Stimulated activated naive B cell treated with anti-CD40 and anti-IgM and Interleukin-4, amounts not matched to agents 10 μg/mL and 1 μg/mL and 100 μg/mL, for 72 hours (primary cell): ENCODE results near the gene ROBO1.

Experiments
- ATAC-seq, 2 donors: fragments of 150-1000 bp; cut with Tn5 transposase; replicated peaks; 2 replicates each; pipeline ENCODE4 v1.10.0; 2021; ENCODE audit warnings: moderate library complexity in 1 of 2
- DNase-seq: peaks from one replicate; pipeline ENCODE4 v3.0.0; 2021
- H3K27ac Mint-ChIP-seq: one replicate; pipeline ENCODE4 v1.8.0; 2022; ENCODE audit warnings: mild to moderate bottlenecking, mixed read lengths
- H3K27me3 Mint-ChIP-seq, 2 donors: one replicate each; pipeline ENCODE4 v1.8.0; 2022; ENCODE audit warnings: mixed read lengths in 2 of 2
- H3K36me3 Mint-ChIP-seq, 2 donors: one replicate each; pipeline ENCODE4 v1.8.0; 2022; ENCODE audit warnings: mixed read lengths in 2 of 2, mild to moderate bottlenecking in 1 of 2
- H3K4me1 Mint-ChIP-seq, 2 donors: one replicate each; pipeline ENCODE4 v1.8.0; 2022; ENCODE audit warnings: mixed read lengths in 2 of 2, mild to moderate bottlenecking in 1 of 2
- H3K4me3 Mint-ChIP-seq, 2 donors: one replicate each; pipeline ENCODE4 v1.8.0; 2022; ENCODE audit warnings: mild to moderate bottlenecking in 2 of 2, mixed read lengths in 2 of 2, moderate library complexity in 1 of 2
- H3K9me3 Mint-ChIP-seq, 2 donors: one replicate each; pipeline ENCODE4 v1.8.0; 2022; ENCODE audit warnings: mixed read lengths in 2 of 2, mild to moderate bottlenecking in 1 of 2

Gene ROBO1

GRCh38 chr3:78880603-78881461 is 887.0 kb downstream of the ROBO1 start:
- ATAC-seq, result no peak
- H3K27ac Mint-ChIP-seq, result no peak overlapping the region

GRCh38 chr3:78879295-78879860 is 888.4 kb downstream of the ROBO1 start:
- DNase-seq (no peak), ATAC-seq (no peak)
- Mint-ChIP-seq H3K4me1 (no peaks in the 10 kb centered on the region), H3K4me3 (no peak overlapping the region), H3K9me3 (no peaks in the 10 kb centered on the region), H3K27ac (no peak overlapping the region), H3K36me3 (no peaks in the 10 kb centered on the region), H3K27me3 (no peaks in the 10 kb centered on the region)

More at GRCh38 chr3:78880603-78881461, 887.0 kb downstream of the ROBO1 start:
- no peak overlapping the region for H3K4me3 Mint-ChIP-seq
- no peaks in the 10 kb centered on the region for H3K9me3 Mint-ChIP-seq
- no peaks in the 10 kb centered on the region for H3K36me3 Mint-ChIP-seq
- no peak for DNase-seq
- H3K4me1 Mint-ChIP-seq, result no peaks in the 10 kb centered on the region
- no peaks in the 10 kb centered on the region for H3K27me3 Mint-ChIP-seq

DNA sequence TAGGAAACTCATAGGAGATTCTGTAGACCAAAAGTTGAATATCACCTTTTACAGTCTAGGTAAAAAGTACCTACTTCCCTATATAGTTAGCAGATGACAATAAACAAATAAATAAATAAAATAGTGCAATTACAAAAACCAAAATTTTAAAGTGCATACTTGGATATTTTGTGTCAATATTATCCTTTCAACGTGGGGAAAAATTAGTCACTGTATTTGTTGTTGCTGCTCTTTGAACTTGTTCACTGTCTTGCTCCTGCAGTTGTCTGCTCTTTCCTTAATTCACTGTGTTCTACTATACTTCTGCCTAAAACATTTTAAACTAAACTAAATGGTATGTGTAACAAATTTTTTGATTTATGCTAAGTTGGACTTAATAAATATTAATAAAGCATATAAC is 889.0 kb downstream of the ROBO1 start:
- no peak overlapping the region for H3K4me3 Mint-ChIP-seq
- no peak for ATAC-seq
- H3K27me3 Mint-ChIP-seq, result no peaks in the 10 kb centered on the region
- H3K36me3 Mint-ChIP-seq, result no peaks in the 10 kb centered on the region
- no peak overlapping the region for H3K27ac Mint-ChIP-seq
- no peaks in the 10 kb centered on the region for H3K9me3 Mint-ChIP-seq
- H3K4me1 Mint-ChIP-seq, result no peaks in the 10 kb centered on the region
- DNase-seq, result no peak

- H3K36me3 Mint-ChIP-seq, result no peaks in the 10 kb centered on the region
- no peaks in the 10 kb centered on the region for H3K27me3 Mint-ChIP-seq
- H3K4me3 Mint-ChIP-seq, result no peak overlapping the region
- H3K4me1 Mint-ChIP-seq, result no peaks in the 10 kb centered on the region
- ATAC-seq, result no peak
- H3K9me3 Mint-ChIP-seq, result no peaks in the 10 kb centered on the region
- no peak overlapping the region for H3K27ac Mint-ChIP-seq
- no peak for DNase-seq
Observed at GRCh38 chr3:78878011-78878410, 889.8 kb downstream of the ROBO1 start.

- H3K27me3 Mint-ChIP-seq, result no peaks in the 10 kb centered on the region
- no peaks in the 10 kb centered on the region for H3K4me1 Mint-ChIP-seq
- ATAC-seq (no peak), DNase-seq (no peak)
- no peak overlapping the region for H3K27ac Mint-ChIP-seq
- H3K9me3 Mint-ChIP-seq, result no peaks in the 10 kb centered on the region
- no peak overlapping the region for H3K4me3 Mint-ChIP-seq
- no peaks in the 10 kb centered on the region for H3K36me3 Mint-ChIP-seq
Observed at GRCh38 chr3:78875851-78876250, 891.9 kb downstream of the ROBO1 start.

DNA sequence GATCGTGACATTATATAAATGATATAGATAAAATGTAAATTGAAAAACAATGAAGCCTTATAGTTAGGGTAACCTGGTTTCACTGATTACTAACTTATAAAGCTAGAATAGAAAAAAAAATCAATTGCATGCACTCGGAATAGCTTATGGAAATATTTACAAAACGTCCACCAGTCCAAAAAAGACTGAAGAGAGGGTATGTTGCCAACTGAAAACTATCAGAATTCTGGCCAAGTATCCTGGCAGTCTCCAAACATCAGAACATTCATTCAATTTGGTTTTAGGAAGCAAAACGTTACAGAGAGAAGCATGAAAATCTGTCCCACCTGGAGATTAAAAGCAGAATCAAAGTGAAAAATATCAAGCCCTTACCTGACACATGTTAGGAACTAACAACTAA is 892.4 kb downstream of the ROBO1 start:
- H3K4me1 Mint-ChIP-seq, result no peaks in the 10 kb centered on the region
- H3K36me3 Mint-ChIP-seq, result no peaks in the 10 kb centered on the region
- H3K27me3 Mint-ChIP-seq, result no peaks in the 10 kb centered on the region
- H3K27ac Mint-ChIP-seq, result no peak overlapping the region
- no peak overlapping the region for H3K4me3 Mint-ChIP-seq
- H3K9me3 Mint-ChIP-seq, result no peaks in the 10 kb centered on the region
- ATAC-seq, result no peak
- DNase-seq, result no peak

DNA sequence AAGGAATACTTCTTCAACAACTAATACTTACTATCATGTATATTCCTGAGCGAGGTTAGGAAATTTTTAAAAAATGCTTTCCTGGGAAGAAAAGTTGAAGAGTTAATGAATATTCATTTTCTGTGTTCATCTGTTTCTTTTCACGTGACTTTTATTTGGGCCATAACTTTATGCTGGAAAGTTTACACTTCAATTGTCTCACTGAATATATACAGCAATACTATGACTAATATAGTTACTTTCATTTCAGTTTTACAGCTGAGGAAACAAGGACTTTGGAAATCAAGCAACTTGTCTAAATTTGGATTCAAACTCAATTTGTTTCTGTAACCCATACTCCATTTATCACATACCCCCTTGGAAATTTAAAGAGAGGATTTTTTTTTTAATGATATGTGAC is 894.2 kb downstream of the ROBO1 start:
- H3K4me1 Mint-ChIP-seq, result no peaks in the 10 kb centered on the region
- H3K27me3 Mint-ChIP-seq, result no peaks in the 10 kb centered on the region
- no peak overlapping the region for H3K4me3 Mint-ChIP-seq
- no peaks in the 10 kb centered on the region for H3K36me3 Mint-ChIP-seq
- ATAC-seq (no peak), DNase-seq (no peak)
- no peak overlapping the region for H3K27ac Mint-ChIP-seq
- no peaks in the 10 kb centered on the region for H3K9me3 Mint-ChIP-seq

GRCh38 chr3:78872195-78872594 is 895.6 kb downstream of the ROBO1 start:
- H3K36me3 Mint-ChIP-seq, result no peaks in the 10 kb centered on the region
- no peaks in the 10 kb centered on the region for H3K27me3 Mint-ChIP-seq
- H3K4me1 Mint-ChIP-seq, result no peaks in the 10 kb centered on the region
- no peak overlapping the region for H3K4me3 Mint-ChIP-seq
- H3K9me3 Mint-ChIP-seq, result no peaks in the 10 kb centered on the region
- DNase-seq (no peak), ATAC-seq (no peak)
- H3K27ac Mint-ChIP-seq, result no peak overlapping the region

DNA sequence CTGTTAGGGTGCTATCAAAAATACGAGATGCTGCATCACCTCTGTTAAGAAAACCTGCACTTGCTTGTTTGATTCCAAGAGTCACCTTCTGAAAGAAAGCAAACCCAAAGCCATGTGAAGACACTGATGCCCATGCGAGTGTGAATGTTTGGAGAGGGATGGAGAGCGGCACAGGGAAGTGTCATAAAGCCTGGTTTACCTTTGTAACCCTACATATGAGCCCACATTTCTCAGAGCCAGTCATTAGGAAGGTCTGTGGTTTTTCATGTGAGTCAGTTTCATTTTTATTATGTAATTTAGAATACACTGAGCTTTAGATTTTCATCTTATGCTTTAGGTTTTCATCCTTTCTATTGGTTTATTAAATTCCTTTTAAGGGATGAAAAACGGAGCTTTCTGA is 896.8 kb downstream of the ROBO1 start:
- Mint-ChIP-seq H3K4me1 (no peaks in the 10 kb centered on the region), H3K36me3 (no peaks in the 10 kb centered on the region), H3K4me3 (no peak overlapping the region), H3K27ac (no peak overlapping the region), H3K27me3 (no peaks in the 10 kb centered on the region), H3K9me3 (no peaks in the 10 kb centered on the region)
- no peak for DNase-seq
- ATAC-seq, result no peak

DNA sequence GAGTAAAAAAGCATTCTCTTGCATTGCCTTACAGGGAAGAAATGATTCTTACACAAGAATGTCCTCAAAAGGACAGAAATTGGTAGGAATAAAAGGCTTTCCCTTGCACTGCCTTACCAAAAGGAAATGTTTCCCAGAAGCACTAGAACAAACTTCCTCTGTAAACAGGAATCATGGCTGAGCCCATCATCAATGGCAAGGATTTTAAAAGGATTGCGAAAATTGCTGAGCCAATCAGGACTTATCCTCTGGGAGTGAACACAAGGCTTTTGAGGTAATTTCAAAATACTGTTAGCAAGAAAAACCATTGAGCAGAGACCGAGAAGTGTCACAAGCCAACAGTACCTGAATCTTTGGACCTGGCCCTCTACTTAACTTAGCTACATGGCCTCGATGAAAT is 897.3 kb downstream of the ROBO1 start:
- no peak overlapping the region for H3K27ac Mint-ChIP-seq
- H3K4me1 Mint-ChIP-seq, result no peaks in the 10 kb centered on the region

GRCh38 chr3:78868570-78868969 is 899.2 kb downstream of the ROBO1 start:
- ATAC-seq, result no peak
- Mint-ChIP-seq H3K27me3 (no peaks in the 10 kb centered on the region), H3K36me3 (no peaks in the 10 kb centered on the region), H3K4me1 (no peaks in the 10 kb centered on the region), H3K4me3 (no peak overlapping the region), H3K27ac (no peak overlapping the region), H3K9me3 (peaks cover 0 to 1% of the 10 kb centered on the region in 2 donors)
- DNase-seq, result no peak

More for the DNA sequence above, 897.3 kb downstream of the ROBO1 start:
- Mint-ChIP-seq H3K27me3 (no peaks in the 10 kb centered on the region), H3K9me3 (no peaks in the 10 kb centered on the region), H3K36me3 (no peaks in the 10 kb centered on the region), H3K4me3 (no peak overlapping the region)
- DNase-seq, result no peak
- ATAC-seq, result no peak

DNA sequence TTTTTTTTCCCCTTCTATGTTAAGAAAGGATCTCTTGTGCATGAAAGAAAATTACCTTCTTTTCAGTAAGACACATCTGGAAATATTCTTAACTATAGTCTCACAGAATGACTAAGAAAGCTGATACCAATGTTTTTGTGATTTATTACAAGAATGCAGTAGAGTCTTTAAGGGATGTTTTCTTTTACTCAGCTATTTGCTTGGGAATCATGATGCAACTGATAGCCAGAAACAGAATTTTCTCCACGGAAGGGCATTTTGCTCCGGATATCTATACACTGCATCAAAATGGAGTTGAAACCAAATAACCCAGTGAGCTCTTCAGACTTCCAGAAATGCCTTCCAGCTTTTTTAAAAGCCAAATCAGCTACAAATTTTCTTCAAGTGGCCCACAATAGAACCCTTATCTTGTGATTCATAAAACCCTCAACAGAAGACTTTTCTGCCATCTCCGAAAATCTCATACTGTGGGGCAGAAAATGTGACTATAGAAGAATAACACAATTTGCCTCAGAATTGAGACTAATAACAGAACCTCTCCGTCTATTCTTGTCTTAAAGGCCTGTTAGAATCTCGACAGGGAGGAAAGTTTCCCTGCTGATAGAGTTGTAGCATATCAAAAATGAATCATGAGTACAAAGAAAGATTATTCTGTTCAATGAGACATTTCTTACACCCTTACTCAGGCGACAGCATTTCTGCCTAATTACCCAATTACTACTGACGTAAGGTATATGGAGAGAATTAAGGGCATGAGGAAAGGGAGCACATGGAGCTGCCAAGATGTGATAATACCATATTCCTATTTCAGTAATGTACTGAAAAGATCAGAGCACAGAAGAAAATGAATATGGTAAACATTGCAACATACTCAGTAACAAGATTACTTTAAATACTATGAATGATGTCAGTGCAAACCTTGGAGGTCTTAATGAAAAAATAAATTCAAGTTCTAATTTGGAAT is 900.1 kb downstream of the ROBO1 start:
- Mint-ChIP-seq H3K27ac (no peak overlapping the region), H3K27me3 (no peaks in the 10 kb centered on the region), H3K36me3 (no peaks in the 10 kb centered on the region), H3K4me3 (no peak overlapping the region), H3K4me1 (no peaks in the 10 kb centered on the region), H3K9me3 (peaks cover 0 to 1% of the 10 kb centered on the region in 2 donors)
- DNase-seq, result no peak
- ATAC-seq, result no peak

DNA sequence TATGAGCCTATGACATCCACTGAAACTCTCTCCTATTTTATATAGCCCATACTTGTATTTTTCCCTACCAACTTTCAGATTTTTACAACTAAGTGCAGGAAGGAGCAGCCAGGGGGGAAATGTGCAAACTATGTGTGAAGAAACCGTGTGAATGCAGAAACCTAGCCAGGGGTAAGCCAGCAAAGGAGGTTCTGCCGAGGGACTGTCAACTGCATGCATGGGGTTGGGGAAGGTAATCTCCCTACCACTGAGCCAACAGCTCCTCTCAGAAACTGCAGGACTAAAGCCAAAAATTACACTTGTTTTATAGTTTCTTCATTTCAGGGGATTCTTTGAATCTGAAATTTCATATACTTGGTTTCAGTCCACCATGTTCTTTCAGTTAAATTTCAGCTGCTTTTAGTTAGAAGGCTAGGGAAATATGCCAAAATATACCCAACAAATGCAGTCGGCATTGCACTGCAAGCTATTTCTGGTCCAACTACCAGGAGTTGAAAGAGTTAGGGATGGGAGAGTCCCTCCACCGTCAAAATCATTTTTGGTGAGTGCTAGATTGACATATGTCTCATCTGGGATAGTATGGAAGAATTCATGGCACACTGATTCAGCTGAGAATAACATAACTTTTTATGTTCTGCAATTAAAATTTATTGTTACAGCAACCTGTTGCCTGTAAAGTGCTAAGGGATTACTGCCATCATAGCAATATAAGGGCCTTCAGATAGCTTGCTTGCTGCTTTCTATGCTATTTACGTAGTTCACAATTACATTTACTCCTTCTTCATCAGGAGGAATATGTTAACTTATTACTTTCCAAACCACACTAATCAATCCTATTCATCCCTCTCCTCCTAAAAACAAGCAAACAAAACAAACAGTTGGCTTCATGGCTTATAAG is 904.2 kb downstream of the ROBO1 start:
- Mint-ChIP-seq H3K4me3 (no peak overlapping the region), H3K36me3 (no peaks in the 10 kb centered on the region), H3K4me1 (no peaks in the 10 kb centered on the region), H3K27ac (no peak overlapping the region), H3K9me3 (peaks cover 3 to 15% of the 10 kb centered on the region in 2 donors), H3K27me3 (no peaks in the 10 kb centered on the region)
- ATAC-seq (no peak), DNase-seq (no peak)

DNA sequence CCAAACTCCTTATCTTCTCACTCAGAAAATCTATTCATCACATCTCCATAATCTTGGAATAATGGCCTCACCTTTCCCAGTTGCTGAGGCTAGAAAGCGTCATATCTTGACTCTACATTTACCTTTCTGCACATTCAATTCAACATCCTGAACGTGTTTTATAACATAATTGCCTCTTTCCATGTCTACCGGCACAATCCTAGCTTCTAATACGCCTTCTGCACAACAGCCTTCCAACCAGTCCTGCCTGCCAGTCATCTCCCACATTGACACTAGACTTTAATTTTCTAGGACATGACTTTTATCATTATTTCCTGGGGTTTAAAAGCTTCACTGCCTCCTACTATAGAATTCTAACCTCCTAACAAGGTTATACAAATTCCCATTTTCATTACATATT is 906.6 kb downstream of the ROBO1 start:
- H3K27ac Mint-ChIP-seq, result no peak overlapping the region
- H3K4me3 Mint-ChIP-seq, result no peak overlapping the region
- no peaks in the 10 kb centered on the region for H3K4me1 Mint-ChIP-seq
- H3K9me3 Mint-ChIP-seq, result peaks cover 3 to 15% of the 10 kb centered on the region in 2 donors
- ATAC-seq (no peak), DNase-seq (no peak)
- H3K36me3 Mint-ChIP-seq, result no peaks in the 10 kb centered on the region
- H3K27me3 Mint-ChIP-seq, result no peaks in the 10 kb centered on the region
